ENCODE data around the gene CFAP100. TPM values are rescaled to one million over a fixed set of nuclear protein-coding genes. Genes with fewer than 3 reads are reported as not detected.

CFAP100 gene
- total and polyA plus RNA-seq, 2 experiments from 2014 or later, result not detected

DNA sequence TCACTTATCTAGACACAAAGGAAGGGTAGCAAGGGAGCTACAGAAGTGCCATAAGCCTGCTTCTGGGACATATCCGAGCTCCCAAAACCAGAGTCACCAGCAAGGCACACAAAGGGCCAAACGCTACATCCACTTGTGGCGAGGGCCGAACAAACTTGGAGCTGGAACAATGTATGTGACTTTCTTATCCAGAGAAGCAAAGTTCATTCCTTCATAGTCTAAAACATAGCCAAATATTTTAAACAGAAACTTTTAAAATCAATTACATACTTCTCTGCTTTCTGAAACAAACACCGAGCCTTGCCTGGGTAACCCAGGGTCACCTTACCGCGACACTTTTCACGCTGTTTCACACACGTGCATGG is 65.0 kb downstream of the CFAP100 start:
- peaks cover 57% of the 10 kb centered on the region for H3K79me2 ChIP-seq
- DNase-seq (ENCODE audit: low spot score), result no peak
- no peak overlapping the region for H2AFZ ChIP-seq
- H4K20me1 ChIP-seq (ENCODE audit: insufficient read depth, poor library complexity, severe bottlenecking), result peaks cover 36% of the 10 kb centered on the region
- no peaks in the 10 kb centered on the region for H3K4me1 ChIP-seq (ENCODE audit: insufficient read depth)
- no peaks in the 10 kb centered on the region for H3K9me3 ChIP-seq (ENCODE audit: low read depth)
- H3K27me3 ChIP-seq, result no peaks in the 10 kb centered on the region
- H3K4me2 ChIP-seq, result no peak overlapping the region
- no peaks in the 10 kb centered on the region for H3K36me3 ChIP-seq (replicated peaks; ENCODE audit: insufficient read depth, low read depth)
- 91% methylated on average over 9 of the region's 9 CpGs for WGBS (ENCODE audit: low lambda C conversion rate, missing lambda C conversion rate)
- no peak overlapping the region for H3K4me3 ChIP-seq
- TF ChIP-seq EZH2 (IDR thresholded peaks at IDR 0.05; ENCODE audit: borderline replicate concordance), result no peak
- TF ChIP-seq, protein P1, sequence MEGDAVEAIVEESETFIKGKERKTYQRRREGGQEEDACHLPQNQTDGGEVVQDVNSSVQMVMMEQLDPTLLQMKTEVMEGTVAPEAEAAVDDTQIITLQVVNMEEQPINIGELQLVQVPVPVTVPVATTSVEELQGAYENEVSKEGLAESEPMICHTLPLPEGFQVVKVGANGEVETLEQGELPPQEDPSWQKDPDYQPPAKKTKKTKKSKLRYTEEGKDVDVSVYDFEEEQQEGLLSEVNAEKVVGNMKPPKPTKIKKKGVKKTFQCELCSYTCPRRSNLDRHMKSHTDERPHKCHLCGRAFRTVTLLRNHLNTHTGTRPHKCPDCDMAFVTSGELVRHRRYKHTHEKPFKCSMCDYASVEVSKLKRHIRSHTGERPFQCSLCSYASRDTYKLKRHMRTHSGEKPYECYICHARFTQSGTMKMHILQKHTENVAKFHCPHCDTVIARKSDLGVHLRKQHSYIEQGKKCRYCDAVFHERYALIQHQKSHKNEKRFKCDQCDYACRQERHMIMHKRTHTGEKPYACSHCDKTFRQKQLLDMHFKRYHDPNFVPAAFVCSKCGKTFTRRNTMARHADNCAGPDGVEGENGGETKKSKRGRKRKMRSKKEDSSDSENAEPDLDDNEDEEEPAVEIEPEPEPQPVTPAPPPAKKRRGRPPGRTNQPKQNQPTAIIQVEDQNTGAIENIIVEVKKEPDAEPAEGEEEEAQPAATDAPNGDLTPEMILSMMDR (IDR thresholded peaks at IDR 0.05; ENCODE audit: poor library complexity), result no peak
- no peak for TF ChIP-seq EZH2phosphoT487 (IDR thresholded peaks at IDR 0.05; ENCODE audit: low read depth, severe bottlenecking, unreplicated experiment)
- no peaks in the 10 kb centered on the region for H3K9me2 ChIP-seq (replicated peaks; ENCODE audit: insufficient read depth)
- no peak overlapping the region for H3K27ac ChIP-seq

DNA sequence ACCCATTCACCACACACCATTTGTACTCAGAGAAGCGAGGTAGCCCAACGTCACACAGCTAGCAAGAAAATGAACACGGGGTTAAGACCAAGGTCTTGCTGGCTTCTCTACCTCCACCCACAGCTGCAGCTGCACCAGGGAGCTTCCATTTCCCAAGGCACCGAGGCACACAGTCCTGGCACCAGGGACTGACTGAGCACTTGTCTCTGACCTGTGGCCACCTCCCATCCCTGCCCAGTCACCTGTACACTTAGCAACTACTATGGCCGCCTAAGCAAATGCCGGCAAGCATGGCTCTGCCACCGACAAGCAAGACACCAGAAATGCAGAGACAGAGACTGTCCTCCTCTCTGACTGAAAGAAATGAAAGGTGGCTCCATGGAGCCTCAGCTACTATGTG is 65.7 kb downstream of the CFAP100 start:
- Histone ChIP-seq H3K27ac (no peak overlapping the region), H3K36me3 (replicated peaks; ENCODE audit: insufficient read depth, low read depth) (no peaks in the 10 kb centered on the region), H2AFZ (no peak overlapping the region), H3K4me1 (ENCODE audit: insufficient read depth) (no peaks in the 10 kb centered on the region), H3K4me3 (no peak overlapping the region), H3K4me2 (no peak overlapping the region), H3K9me3 (ENCODE audit: low read depth) (no peaks in the 10 kb centered on the region), H4K20me1 (ENCODE audit: insufficient read depth, poor library complexity, severe bottlenecking) (peaks cover 40% of the 10 kb centered on the region), H3K79me2 (peaks cover 54% of the 10 kb centered on the region), H3K9me2 (replicated peaks; ENCODE audit: insufficient read depth) (no peaks in the 10 kb centered on the region), H3K27me3 (no peaks in the 10 kb centered on the region)
- no peak for DNase-seq (ENCODE audit: low spot score)
- no peak for TF ChIP-seq EZH2phosphoT487 (IDR thresholded peaks at IDR 0.05; ENCODE audit: low read depth, severe bottlenecking, unreplicated experiment)
- TF ChIP-seq EZH2 (IDR thresholded peaks at IDR 0.05; ENCODE audit: borderline replicate concordance), result no peak
- TF ChIP-seq, protein P1 (IDR thresholded peaks at IDR 0.05; ENCODE audit: poor library complexity), result no peak
- 91% methylated on average over 7 of the region's 7 CpGs for WGBS (ENCODE audit: low lambda C conversion rate, missing lambda C conversion rate)

DNA sequence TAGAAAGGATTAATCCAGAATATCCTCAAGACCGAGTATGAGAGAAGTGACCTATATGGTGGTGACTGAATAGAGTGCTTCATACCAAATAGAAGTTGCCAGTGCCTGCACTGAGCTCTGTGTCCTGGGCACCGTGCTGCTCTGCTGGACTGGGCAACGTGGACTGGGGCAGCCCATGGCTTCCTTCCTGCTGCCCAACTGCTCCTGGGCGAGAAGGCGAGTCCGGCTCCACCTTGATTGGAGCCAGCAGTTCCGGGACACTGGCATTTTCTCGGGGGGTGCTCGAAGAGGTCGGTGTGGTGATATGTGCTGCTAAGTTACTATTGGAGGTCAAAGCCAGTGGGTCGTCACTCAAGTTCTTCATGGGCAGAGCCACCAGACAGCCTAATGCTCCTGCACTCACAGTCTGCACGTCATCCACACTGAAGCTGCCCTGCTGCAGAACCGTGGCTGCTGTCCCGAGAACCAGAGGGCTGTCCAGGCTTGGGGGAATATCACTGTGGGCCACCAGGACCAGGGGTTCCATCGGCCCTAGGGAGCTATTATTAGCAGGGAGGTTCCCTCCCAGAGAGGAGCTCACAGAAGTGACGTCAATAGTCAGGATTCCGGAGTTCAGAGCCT is 66.9 kb downstream of the CFAP100 start:
- H3K4me3 ChIP-seq, result no peak overlapping the region
- H3K36me3 ChIP-seq (replicated peaks; ENCODE audit: insufficient read depth, low read depth), result no peaks in the 10 kb centered on the region
- 97% methylated on average over 17 of the region's 17 CpGs for WGBS (ENCODE audit: low lambda C conversion rate, missing lambda C conversion rate)
- TF ChIP-seq EZH2phosphoT487 (IDR thresholded peaks at IDR 0.05; ENCODE audit: low read depth, severe bottlenecking, unreplicated experiment), result no peak
- TF ChIP-seq EZH2 (IDR thresholded peaks at IDR 0.05; ENCODE audit: borderline replicate concordance), result no peak
- H3K4me2 ChIP-seq, result no peak overlapping the region
- no peaks in the 10 kb centered on the region for H3K4me1 ChIP-seq (ENCODE audit: insufficient read depth)
- peaks cover 50% of the 10 kb centered on the region for H3K79me2 ChIP-seq
- H3K27ac ChIP-seq, result no peak overlapping the region
- H3K9me3 ChIP-seq (ENCODE audit: low read depth), result no peaks in the 10 kb centered on the region
- no peaks in the 10 kb centered on the region for H3K9me2 ChIP-seq (replicated peaks; ENCODE audit: insufficient read depth)
- DNase-seq (ENCODE audit: low spot score), result no peak
- H4K20me1 ChIP-seq (ENCODE audit: insufficient read depth, poor library complexity, severe bottlenecking), result peaks cover 34% of the 10 kb centered on the region
- H2AFZ ChIP-seq, result no peak overlapping the region
- H3K27me3 ChIP-seq, result no peaks in the 10 kb centered on the region

DNA sequence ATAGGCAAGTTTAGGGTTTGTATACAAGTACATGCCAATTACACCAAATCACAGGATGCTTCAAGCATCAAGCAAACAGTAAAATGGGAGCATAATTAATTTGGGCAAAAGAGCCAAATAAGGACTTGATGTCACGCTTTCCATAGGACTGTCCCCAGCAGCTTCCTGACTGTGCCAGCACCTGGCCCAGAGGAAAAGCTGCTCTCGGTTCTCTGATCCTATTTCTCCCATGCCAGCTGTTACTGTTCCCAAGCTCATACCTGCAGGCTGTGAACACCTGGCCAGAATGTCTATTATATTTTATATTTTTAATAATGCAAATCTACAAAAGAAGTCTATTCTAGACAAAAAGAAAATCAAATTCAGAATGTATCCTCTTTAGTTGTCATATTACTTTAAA is 68.8 kb downstream of the CFAP100 start:
- peaks cover 54% of the 10 kb centered on the region for H3K79me2 ChIP-seq
- no peak overlapping the region for H2AFZ ChIP-seq
- no peak overlapping the region for H3K4me2 ChIP-seq
- H3K9me2 ChIP-seq (replicated peaks; ENCODE audit: insufficient read depth), result no peaks in the 10 kb centered on the region
- H3K27me3 ChIP-seq, result no peaks in the 10 kb centered on the region
- no peak overlapping the region for H3K4me3 ChIP-seq
- peaks cover 45% of the 10 kb centered on the region for H4K20me1 ChIP-seq (ENCODE audit: insufficient read depth, poor library complexity, severe bottlenecking)
- H3K9me3 ChIP-seq (ENCODE audit: low read depth), result no peaks in the 10 kb centered on the region
- WGBS (ENCODE audit: low lambda C conversion rate, missing lambda C conversion rate), result 94% methylated on average over 2 of the region's 2 CpGs
- no peaks in the 10 kb centered on the region for H3K4me1 ChIP-seq (ENCODE audit: insufficient read depth)
- H3K36me3 ChIP-seq (replicated peaks; ENCODE audit: insufficient read depth, low read depth), result no peaks in the 10 kb centered on the region
- H3K27ac ChIP-seq, result no peak overlapping the region
- no peak for DNase-seq (ENCODE audit: low spot score)
- no peak for TF ChIP-seq EZH2 (IDR thresholded peaks at IDR 0.05; ENCODE audit: borderline replicate concordance)
- TF ChIP-seq EZH2phosphoT487 (IDR thresholded peaks at IDR 0.05; ENCODE audit: low read depth, severe bottlenecking, unreplicated experiment), result no peak
- TF ChIP-seq, protein P1 (IDR thresholded peaks at IDR 0.05; ENCODE audit: poor library complexity), result no peak

All from hepatocyte (in vitro differentiated cells).